Stomach (tissue), 4 donors: ENCODE data around the gene GBP2.

Source experiments
- POLR2AphosphoS5 ChIP-seq, 3 donors: sonication (generic); formaldehyde crosslinking; IDR thresholded peaks; one replicate each; pipeline ENCODE4 v1.6.1; 2016; ENCODE audit warnings: antibody characterized with exemption in 3 of 3
- TF ChIP-seq, protein P1 (sequence below), 7 experiments: fragments of 450-650 bp in 4 of 7; fragments of 200-600 bp in 3 of 7; sonication (generic) in 3 of 7; IDR thresholded peaks; one replicate each; pipeline ENCODE4 v1.5.1; 2016 to 2019; ENCODE audit warnings: antibody characterized with exemption in 7 of 7, control low read depth in 2 of 7, mild to moderate bottlenecking in 1 of 7

GRCh38 chr1:89088572-89088971 lies 37.3 kb downstream of the GBP2 start:
- TF ChIP-seq POLR2AphosphoS5 (IDR thresholded peaks at IDR 0.05), result peak in 2 of 3 donors; percentile 35
- TF ChIP-seq, protein P1, sequence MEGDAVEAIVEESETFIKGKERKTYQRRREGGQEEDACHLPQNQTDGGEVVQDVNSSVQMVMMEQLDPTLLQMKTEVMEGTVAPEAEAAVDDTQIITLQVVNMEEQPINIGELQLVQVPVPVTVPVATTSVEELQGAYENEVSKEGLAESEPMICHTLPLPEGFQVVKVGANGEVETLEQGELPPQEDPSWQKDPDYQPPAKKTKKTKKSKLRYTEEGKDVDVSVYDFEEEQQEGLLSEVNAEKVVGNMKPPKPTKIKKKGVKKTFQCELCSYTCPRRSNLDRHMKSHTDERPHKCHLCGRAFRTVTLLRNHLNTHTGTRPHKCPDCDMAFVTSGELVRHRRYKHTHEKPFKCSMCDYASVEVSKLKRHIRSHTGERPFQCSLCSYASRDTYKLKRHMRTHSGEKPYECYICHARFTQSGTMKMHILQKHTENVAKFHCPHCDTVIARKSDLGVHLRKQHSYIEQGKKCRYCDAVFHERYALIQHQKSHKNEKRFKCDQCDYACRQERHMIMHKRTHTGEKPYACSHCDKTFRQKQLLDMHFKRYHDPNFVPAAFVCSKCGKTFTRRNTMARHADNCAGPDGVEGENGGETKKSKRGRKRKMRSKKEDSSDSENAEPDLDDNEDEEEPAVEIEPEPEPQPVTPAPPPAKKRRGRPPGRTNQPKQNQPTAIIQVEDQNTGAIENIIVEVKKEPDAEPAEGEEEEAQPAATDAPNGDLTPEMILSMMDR (IDR thresholded peaks at IDR 0.05), result no peak
